Fibroblast of pulmonary artery (primary cell): ENCODE measurements around the gene FAM186B.

Source experiments
- DNase-seq: peaks from one replicate; pipeline ENCODE4 v3.0.0-alpha.2; 2010; ENCODE audit warnings: low read depth
- H3K4me3 ChIP-seq: replicated peaks from 2 replicates; pipeline ENCODE4 v1.5.1; 2011; ENCODE audit warnings: low read depth, mild to moderate bottlenecking, control low read depth, low read length, moderate library complexity
- TF ChIP-seq, protein P1 (sequence below): IDR thresholded peaks from 2 replicates; pipeline ENCODE4 v1.5.1; 2011; ENCODE audit warnings: mild to moderate bottlenecking, control low read depth, low read length, inconsistent platforms; ENCODE audit errors: missing control alignments

Gene FAM186B

DNA sequence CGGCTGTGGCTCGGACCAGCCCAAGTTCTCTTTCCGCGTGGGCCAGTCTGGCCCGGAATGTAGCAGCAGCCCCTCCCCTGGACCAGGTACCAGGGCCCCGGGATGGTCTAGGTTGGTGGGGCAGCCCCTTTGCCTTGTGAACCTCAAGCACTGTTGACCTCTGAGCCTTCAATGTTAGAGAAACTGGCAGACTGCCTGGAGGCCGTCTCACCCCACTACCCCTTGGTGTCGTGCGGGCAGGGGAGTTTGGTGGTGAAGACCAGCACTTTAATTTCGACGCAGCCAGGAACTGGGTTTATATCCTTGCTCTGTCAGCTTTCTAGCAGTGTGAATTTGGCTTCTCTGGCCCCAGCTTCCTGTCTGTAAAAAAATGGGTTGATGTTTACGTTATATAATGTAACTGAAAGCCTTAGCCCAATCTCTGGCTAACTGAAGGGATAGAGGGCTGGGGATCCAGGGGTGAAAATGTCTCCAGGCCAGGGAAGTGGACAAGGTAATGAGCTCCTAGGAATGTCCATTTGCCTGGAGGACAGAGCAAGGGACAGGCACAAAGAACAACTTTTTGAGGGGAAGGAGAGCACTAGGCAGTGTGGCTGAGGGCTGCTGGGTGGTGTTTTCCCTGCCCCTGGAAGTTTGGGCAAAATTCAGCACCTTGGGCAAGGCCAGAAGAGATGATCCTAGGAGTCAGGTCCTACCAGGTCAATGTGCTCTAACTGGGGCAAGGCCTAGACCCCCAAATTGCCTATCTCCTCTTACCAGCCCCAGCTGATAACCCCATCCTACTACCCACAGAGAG, 48.9 kb downstream of the FAM186B start:
- TF ChIP-seq, protein P1, sequence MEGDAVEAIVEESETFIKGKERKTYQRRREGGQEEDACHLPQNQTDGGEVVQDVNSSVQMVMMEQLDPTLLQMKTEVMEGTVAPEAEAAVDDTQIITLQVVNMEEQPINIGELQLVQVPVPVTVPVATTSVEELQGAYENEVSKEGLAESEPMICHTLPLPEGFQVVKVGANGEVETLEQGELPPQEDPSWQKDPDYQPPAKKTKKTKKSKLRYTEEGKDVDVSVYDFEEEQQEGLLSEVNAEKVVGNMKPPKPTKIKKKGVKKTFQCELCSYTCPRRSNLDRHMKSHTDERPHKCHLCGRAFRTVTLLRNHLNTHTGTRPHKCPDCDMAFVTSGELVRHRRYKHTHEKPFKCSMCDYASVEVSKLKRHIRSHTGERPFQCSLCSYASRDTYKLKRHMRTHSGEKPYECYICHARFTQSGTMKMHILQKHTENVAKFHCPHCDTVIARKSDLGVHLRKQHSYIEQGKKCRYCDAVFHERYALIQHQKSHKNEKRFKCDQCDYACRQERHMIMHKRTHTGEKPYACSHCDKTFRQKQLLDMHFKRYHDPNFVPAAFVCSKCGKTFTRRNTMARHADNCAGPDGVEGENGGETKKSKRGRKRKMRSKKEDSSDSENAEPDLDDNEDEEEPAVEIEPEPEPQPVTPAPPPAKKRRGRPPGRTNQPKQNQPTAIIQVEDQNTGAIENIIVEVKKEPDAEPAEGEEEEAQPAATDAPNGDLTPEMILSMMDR, result no peak
- H3K4me3 ChIP-seq, result no peak overlapping the region
- DNase-seq, result no peak

DNA sequence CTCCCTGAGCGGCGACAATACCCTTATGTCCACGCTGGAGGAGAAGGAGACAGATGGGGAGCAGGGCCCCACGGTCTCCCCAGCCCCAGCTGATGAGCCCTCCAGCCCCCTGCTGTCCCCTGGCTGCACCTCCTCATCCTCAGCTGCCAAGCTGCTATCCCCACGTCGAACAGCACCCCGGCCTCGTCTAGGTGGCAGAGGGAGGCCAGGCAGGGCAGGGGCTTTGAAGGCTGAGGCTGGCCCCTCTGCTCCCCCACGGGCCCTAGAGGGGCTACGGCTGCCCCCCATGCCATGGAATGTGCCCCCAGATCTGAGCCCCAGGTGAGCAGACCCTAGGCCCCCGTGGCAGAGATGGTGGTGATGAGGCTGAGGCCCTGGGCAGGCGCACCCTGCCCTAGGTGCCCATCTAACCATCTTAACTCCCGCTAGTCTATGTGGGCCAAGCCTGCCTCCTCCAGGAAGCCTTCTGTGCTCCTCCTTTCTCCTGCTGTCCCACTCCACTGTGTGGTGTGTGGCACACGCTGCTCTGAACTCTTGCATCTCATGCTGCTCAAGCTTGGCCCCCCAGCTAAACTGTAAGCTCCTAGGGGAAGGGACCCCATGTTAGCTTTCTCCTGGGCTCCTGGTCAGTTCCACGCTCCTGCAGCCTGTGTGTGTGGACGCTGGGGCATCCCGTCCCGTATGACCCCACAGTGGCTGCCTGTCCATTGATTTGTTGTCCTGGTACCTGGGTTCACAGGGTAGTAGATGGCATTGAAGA, 49.6 kb downstream of the FAM186B start:
- H3K4me3 ChIP-seq, result no peak overlapping the region
- TF ChIP-seq, protein P1, result no peak
- no peak for DNase-seq

GRCh38 chr12:49554266-49554665, 51.2 kb downstream of the FAM186B start:
- H3K4me3 ChIP-seq, result no peak overlapping the region
- no peak for DNase-seq
- TF ChIP-seq, protein P1, result no peak

GRCh38 chr12:49553512-49554088, 51.8 kb downstream of the FAM186B start:
- TF ChIP-seq, protein P1, result peak; percentile 45
- H3K4me3 ChIP-seq, result no peak overlapping the region
- peak; percentile 22 for DNase-seq

GRCh38 chr12:49552899-49553298, 52.5 kb downstream of the FAM186B start:
- TF ChIP-seq, protein P1, result no peak
- no peak for DNase-seq
- no peak overlapping the region for H3K4me3 ChIP-seq

- TF ChIP-seq, protein P1, result no peak
- no peak overlapping the region for H3K4me3 ChIP-seq
- no peak for DNase-seq
Observed at GRCh38 chr12:49552425-49552824, 53.0 kb downstream of the FAM186B start.
